ENCODE measurements around the gene DIP2A.

DIP2A gene

DNA sequence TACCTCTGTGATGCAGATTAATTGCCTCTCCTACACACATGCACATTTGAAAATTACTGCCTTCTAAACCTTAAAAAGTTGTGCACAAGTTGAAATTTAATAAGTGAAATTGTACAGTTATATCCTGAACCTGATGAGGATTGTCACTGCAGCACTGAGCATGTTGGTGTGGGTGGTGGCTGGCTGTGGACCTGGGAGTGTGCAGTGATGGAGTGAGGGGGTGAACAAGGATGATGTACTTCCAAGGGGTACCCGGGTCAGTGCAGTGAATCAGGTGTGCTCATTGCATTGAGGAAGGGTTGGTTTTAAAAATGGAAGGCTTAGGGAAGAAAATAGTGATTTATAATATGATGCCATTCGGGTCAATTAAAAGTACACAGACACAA, 24.1 kb downstream of the DIP2A start:
- Histone ChIP-seq H3K4me3 (IDR thresholded peaks at IDR 0.05; ENCODE audit: insufficient read depth, low read depth, low read length) (no peak overlapping the region), H4K20me1 (ENCODE audit: insufficient read depth) (no peaks in the 10 kb centered on the region), H3K36me3 (ENCODE audit: insufficient read depth) (no peaks in the 10 kb centered on the region), H3K4me2 (no peak overlapping the region), H3K79me2 (ENCODE audit: insufficient read depth, low read depth) (no peaks in the 10 kb centered on the region), H3K4me1 (ENCODE audit: low read depth, poor library complexity, severe bottlenecking) (peaks cover 9% of the 10 kb centered on the region), H3K9ac (no peak overlapping the region), H3K27ac (no peak overlapping the region), H3K27me3 (ENCODE audit: insufficient read depth, low read depth) (no peaks in the 10 kb centered on the region), H2AFZ (ENCODE audit: low read depth) (no peak overlapping the region)
- TF ChIP-seq, protein P1, sequence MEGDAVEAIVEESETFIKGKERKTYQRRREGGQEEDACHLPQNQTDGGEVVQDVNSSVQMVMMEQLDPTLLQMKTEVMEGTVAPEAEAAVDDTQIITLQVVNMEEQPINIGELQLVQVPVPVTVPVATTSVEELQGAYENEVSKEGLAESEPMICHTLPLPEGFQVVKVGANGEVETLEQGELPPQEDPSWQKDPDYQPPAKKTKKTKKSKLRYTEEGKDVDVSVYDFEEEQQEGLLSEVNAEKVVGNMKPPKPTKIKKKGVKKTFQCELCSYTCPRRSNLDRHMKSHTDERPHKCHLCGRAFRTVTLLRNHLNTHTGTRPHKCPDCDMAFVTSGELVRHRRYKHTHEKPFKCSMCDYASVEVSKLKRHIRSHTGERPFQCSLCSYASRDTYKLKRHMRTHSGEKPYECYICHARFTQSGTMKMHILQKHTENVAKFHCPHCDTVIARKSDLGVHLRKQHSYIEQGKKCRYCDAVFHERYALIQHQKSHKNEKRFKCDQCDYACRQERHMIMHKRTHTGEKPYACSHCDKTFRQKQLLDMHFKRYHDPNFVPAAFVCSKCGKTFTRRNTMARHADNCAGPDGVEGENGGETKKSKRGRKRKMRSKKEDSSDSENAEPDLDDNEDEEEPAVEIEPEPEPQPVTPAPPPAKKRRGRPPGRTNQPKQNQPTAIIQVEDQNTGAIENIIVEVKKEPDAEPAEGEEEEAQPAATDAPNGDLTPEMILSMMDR (conservative IDR thresholded peaks at IDR 0.05; ENCODE audit: low read depth, low read length), result no peak

DNA sequence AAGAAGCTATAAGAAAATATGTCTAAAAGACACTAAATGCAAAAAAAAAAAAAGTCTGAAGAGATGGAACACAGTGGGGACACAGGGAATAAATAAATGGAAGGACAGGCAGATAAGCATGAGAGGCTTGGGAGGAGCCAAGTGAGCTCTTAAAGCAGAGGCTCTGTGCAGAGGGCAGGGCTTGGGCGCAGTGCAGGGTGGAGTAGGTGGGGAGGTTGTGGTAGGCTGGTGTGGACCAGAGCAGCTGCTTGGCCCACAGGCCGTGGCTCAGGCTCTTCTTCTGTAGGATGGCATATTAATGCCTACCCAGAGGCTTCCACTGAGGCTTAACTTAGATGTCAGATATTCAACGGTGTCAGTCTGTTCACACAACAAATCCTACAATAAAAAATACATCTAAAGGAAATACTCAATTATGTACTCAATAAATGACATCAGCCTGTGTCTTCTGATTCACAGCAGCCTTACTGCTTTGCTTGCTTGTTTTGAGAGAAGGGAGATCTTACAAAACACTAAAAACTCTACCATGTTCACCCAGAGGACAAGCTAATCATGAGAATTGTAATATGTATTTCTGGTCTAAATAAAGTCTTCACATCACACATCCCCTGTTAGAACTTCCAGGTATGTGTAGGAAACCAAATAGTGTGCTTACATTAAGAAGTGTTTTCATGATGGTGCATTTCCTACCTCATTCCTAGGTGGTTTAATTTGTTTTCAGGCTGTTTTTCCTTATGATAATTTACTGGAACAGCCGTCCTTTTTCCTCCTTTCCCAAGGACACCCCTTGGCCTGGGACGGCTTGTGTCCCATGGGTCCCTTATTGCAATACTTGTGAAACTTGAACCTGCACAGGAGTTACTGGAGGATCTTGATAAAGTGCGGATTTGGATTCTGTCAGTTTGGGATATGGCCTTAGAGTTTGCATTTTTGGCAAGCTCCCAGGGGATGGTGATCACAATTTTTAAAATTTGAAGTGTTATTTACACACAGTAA, 24.9 kb downstream of the DIP2A start:
- Histone ChIP-seq H4K20me1 (ENCODE audit: insufficient read depth) (no peaks in the 10 kb centered on the region), H3K9ac (no peak overlapping the region), H2AFZ (ENCODE audit: low read depth) (no peak overlapping the region), H3K4me3 (IDR thresholded peaks at IDR 0.05; ENCODE audit: insufficient read depth, low read depth, low read length) (no peak overlapping the region), H3K79me2 (ENCODE audit: insufficient read depth, low read depth) (no peaks in the 10 kb centered on the region), H3K27ac (no peak overlapping the region), H3K4me1 (ENCODE audit: low read depth, poor library complexity, severe bottlenecking) (peaks cover 9% of the 10 kb centered on the region), H3K36me3 (ENCODE audit: insufficient read depth) (no peaks in the 10 kb centered on the region), H3K4me2 (no peak overlapping the region), H3K27me3 (ENCODE audit: insufficient read depth, low read depth) (no peaks in the 10 kb centered on the region)
- TF ChIP-seq, protein P1 (conservative IDR thresholded peaks at IDR 0.05; ENCODE audit: low read depth, low read length), result no peak

DNA sequence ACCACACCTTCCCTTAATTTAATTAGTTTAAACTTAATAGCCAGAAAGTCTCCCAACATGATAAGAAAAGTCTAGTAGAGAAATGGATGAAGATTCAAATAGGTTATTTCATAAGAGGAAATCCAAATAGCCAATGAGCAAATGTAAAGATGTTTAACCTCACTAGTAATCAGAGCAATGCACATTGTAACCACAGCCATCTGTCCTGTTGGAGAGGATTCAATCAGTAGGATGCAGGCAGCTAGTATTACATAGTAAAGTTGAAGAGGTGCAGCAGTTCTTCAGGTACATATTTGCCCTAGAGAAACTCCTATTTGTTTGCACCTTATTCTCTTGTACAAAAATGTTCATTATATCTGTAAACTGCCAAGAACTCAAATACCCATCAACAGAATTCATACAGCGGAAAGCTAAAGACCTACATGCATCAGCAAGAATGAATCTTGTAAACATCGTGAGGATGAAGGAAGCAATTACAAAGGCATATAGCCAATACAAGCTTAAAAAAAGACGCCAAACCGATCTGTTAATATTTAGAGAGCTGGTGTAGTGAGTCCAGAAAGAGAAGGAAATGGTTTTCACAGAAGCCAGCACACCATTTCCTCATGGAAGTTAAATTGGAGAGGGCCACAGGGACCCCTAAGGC, 27.9 kb downstream of the DIP2A start:
- H3K9ac ChIP-seq, result no peak overlapping the region
- no peaks in the 10 kb centered on the region for H3K27me3 ChIP-seq (ENCODE audit: insufficient read depth, low read depth)
- no peak overlapping the region for H3K4me2 ChIP-seq
- H3K4me1 ChIP-seq (ENCODE audit: low read depth, poor library complexity, severe bottlenecking), result peaks cover under 1% of the 10 kb centered on the region
- no peak overlapping the region for H3K4me3 ChIP-seq (IDR thresholded peaks at IDR 0.05; ENCODE audit: insufficient read depth, low read depth, low read length)
- no peaks in the 10 kb centered on the region for H4K20me1 ChIP-seq (ENCODE audit: insufficient read depth)
- TF ChIP-seq, protein P1 (conservative IDR thresholded peaks at IDR 0.05; ENCODE audit: low read depth, low read length), result no peak
- H3K36me3 ChIP-seq (ENCODE audit: insufficient read depth), result no peaks in the 10 kb centered on the region
- H3K79me2 ChIP-seq (ENCODE audit: insufficient read depth, low read depth), result no peaks in the 10 kb centered on the region
- no peak overlapping the region for H3K27ac ChIP-seq
- no peak overlapping the region for H2AFZ ChIP-seq (ENCODE audit: low read depth)

DNA sequence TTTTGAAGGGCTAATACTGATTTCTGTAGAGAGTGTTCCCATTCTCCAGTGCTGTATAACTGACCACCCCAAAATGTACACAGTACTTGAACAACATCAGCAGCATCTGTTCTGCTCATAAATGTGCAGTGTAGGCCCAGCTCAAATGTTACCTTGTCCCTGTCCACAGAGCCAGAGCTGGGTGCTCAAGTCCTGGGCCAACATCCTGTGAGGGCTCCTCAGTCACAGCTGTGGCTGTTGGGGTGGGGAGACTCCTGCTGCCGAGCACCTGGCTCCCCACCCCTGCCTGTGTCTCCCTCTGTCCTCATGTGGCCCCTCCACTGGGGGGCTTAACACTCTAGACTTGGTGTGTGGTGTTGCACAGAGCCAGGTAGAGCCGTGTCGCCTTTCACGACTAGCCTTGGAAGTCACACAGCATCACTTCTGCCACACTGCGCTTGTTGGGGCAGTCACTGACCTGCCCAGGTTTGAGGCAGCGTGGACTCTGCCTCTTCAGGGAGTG, 30.5 kb downstream of the DIP2A start:
- H3K4me1 ChIP-seq (ENCODE audit: low read depth, poor library complexity, severe bottlenecking), result no peaks in the 10 kb centered on the region
- no peak overlapping the region for H3K4me2 ChIP-seq
- no peaks in the 10 kb centered on the region for H3K27me3 ChIP-seq (ENCODE audit: insufficient read depth, low read depth)
- no peak overlapping the region for H2AFZ ChIP-seq (ENCODE audit: low read depth)
- no peak overlapping the region for H3K9ac ChIP-seq
- no peaks in the 10 kb centered on the region for H3K79me2 ChIP-seq (ENCODE audit: insufficient read depth, low read depth)
- no peak overlapping the region for H3K4me3 ChIP-seq (IDR thresholded peaks at IDR 0.05; ENCODE audit: insufficient read depth, low read depth, low read length)
- no peaks in the 10 kb centered on the region for H4K20me1 ChIP-seq (ENCODE audit: insufficient read depth)
- TF ChIP-seq, protein P1 (conservative IDR thresholded peaks at IDR 0.05; ENCODE audit: low read depth, low read length), result no peak
- H3K36me3 ChIP-seq (ENCODE audit: insufficient read depth), result no peaks in the 10 kb centered on the region
- no peak overlapping the region for H3K27ac ChIP-seq
